Kidney epithelial cell (primary cell): Measurements from ENCODE around the gene SPAG7. TPM values are rescaled to one million over a fixed set of nuclear protein-coding genes. Genes with fewer than 3 reads are reported as not detected.

Experiments used
- DNase-seq: peaks from one replicate; pipeline ENCODE4 v3.0.0-alpha.2; 2010; ENCODE audit warnings: low read depth
- H3K27me3 ChIP-seq: 2 replicates; pipeline ENCODE4 v1.6.0; 2011; ENCODE audit warnings: low read length; ENCODE audit not compliant: control insufficient read depth, insufficient read depth
- H3K36me3 ChIP-seq: 2 replicates; pipeline ENCODE4 v1.5.1; 2011; ENCODE audit warnings: low read length; ENCODE audit not compliant: control insufficient read depth, insufficient read depth
- H3K4me3 ChIP-seq: 2 replicates; pipeline ENCODE4 v1.5.1; 2011; ENCODE audit warnings: low read depth, mild to moderate bottlenecking, control low read depth, low read length
- total RNA-seq: library from RNA; depleted of rRNA; stranded (reverse); fragments of >200 nt; gene quantifications from 2 replicates; pipeline ENCODE4 v1.2.3, GENCODE V29; 2015
- TF ChIP-seq, protein P1 (sequence below): IDR thresholded peaks from 2 replicates; pipeline ENCODE4 v1.5.1; 2011; ENCODE audit warnings: mild to moderate bottlenecking, moderate library complexity, low read length, control low read depth, inconsistent platforms; ENCODE audit not compliant: insufficient read depth, poor library complexity, severe bottlenecking

Gene SPAG7, protein sequence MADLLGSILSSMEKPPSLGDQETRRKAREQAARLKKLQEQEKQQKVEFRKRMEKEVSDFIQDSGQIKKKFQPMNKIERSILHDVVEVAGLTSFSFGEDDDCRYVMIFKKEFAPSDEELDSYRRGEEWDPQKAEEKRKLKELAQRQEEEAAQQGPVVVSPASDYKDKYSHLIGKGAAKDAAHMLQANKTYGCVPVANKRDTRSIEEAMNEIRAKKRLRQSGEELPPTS
- 74.6 and 88.7 TPM in 2 replicates for total RNA-seq

DNA sequence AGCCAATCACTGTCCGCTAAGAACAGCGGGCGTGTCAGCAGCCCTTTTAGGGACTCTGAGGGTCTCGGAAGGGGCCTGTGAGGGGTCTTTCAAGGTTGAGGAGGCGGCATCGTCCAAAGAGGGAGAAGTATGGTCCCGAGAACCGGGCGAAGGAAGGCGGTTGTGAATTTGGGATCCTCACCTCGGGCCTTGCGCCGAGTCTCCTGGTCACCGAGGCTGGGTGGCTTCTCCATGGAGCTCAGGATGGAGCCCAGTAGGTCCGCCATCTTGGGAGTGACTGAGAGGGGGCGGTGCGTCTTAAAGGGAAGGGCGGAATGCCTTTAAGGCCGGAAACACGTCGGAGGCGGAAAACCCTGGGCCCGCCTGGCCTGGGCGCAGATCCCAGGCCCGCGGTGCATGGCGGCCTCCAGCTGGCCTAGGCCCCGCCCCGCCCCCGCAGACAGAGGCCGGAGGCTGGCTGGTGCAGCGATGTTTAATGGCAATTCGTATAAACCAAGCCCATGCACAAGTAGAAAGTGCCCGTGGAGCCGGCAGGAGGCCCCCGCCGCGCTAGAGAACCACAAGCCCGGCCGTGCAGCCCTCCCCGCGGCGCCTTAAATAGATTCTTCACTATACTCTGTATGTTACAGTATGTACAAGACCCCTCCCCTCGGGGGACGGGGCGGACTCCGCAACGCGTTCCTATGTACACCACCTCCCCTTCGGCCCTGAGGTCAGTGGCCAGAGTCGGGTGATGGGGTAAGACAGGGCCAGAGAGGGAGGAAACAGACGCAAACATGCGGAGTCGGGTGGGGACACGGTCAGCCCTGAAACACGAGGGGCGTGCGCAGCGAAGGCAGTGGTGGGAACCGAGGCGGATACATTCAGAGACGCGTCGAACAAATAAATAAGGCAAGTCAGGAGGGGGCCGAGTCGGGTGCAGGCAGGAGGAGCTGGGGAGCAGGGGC, at the start of gene SPAG7:
SPAG7 (minus strand) TSS at position 279 of the 947 bp plus-strand sequence; CDS start at position 266, 13 bp downstream.
- TF ChIP-seq, protein P1, sequence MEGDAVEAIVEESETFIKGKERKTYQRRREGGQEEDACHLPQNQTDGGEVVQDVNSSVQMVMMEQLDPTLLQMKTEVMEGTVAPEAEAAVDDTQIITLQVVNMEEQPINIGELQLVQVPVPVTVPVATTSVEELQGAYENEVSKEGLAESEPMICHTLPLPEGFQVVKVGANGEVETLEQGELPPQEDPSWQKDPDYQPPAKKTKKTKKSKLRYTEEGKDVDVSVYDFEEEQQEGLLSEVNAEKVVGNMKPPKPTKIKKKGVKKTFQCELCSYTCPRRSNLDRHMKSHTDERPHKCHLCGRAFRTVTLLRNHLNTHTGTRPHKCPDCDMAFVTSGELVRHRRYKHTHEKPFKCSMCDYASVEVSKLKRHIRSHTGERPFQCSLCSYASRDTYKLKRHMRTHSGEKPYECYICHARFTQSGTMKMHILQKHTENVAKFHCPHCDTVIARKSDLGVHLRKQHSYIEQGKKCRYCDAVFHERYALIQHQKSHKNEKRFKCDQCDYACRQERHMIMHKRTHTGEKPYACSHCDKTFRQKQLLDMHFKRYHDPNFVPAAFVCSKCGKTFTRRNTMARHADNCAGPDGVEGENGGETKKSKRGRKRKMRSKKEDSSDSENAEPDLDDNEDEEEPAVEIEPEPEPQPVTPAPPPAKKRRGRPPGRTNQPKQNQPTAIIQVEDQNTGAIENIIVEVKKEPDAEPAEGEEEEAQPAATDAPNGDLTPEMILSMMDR: no peak
- no peaks in the 10 kb centered on the region for H3K27me3 ChIP-seq
- H3K36me3 ChIP-seq: no peaks in the 10 kb centered on the region
- H3K4me3 ChIP-seq: peak within 1 kb of the TSS; percentile 63
- DNase-seq: no peak

DNA sequence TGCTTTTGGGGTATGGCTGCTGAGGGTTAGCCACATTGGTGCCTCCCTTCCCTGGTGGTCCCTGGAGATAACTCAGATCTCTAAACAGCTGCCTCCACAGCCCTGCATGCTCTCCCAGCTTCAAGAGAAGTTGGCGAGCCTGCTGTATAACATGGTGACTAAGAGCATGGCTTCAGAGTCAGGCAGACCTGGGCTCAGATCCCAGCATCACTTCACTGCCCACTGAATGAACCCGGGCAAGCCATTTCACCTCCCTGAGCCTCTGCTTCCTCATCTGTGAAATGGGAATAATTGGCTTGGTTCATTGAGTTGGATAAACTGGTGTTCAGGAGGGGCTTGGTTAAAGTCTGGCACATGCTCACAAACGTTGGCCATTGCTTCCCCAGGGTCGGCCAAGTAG, 46.7 kb upstream of the SPAG7 start:
- H3K4me3 ChIP-seq: no peak overlapping the region
- no peak for DNase-seq
- H3K27me3 ChIP-seq: no peaks in the 10 kb centered on the region
- peaks cover 8% of the 10 kb centered on the region for H3K36me3 ChIP-seq
- TF ChIP-seq, protein P1: no peak

GRCh38 chr17:5011928-5012327, 44.3 kb upstream of the SPAG7 start:
- TF ChIP-seq, protein P1: no peak
- Histone ChIP-seq H3K4me3 (no peak overlapping the region), H3K36me3 (peaks cover 7% of the 10 kb centered on the region), H3K27me3 (no peaks in the 10 kb centered on the region)
- no peak for DNase-seq

- TF ChIP-seq, protein P1: no peak
- Histone ChIP-seq H3K36me3 (peaks cover 2% of the 10 kb centered on the region), H3K27me3 (no peaks in the 10 kb centered on the region), H3K4me3 (no peak overlapping the region)
- no peak for DNase-seq
Observed at GRCh38 chr17:5003214-5003867, 35.7 kb upstream of the SPAG7 start.

GRCh38 chr17:5002121-5002788, 34.6 kb upstream of the SPAG7 start:
- Histone ChIP-seq H3K36me3 (peaks cover 2% of the 10 kb centered on the region), H3K4me3 (no peak overlapping the region), H3K27me3 (no peaks in the 10 kb centered on the region)
- no peak for DNase-seq
- TF ChIP-seq, protein P1: no peak
